Effector memory CD8-positive, alpha-beta T cell (primary cell): ENCODE results near the gene EIF4A3.
"Not testable (repeated sequence)": the region's sequence is repeated elsewhere in the genome, so short reads cannot be mapped to it uniquely, and the experiment has no call there.

Source experiments
- ATAC-seq: fragments of 150-1000 bp; cut with Tn5 transposase; replicated peaks from 2 replicates; pipeline ENCODE4 v1.10.0; 2021; ENCODE audit warnings: mild to moderate bottlenecking, moderate library complexity
- DNase-seq, 3 experiments: peaks; one replicate each; pipeline ENCODE4 v3.0.0; 2021
- H3K27ac Mint-ChIP-seq, 2 donors: one replicate each; pipeline ENCODE4 v1.8.0; 2022; ENCODE audit warnings: mild to moderate bottlenecking in 2 of 2, mixed read lengths in 2 of 2, moderate library complexity in 2 of 2
- H3K27me3 Mint-ChIP-seq, 2 donors: one replicate each; pipeline ENCODE4 v1.8.0; 2022; ENCODE audit warnings: mixed read lengths in 2 of 2
- H3K36me3 Mint-ChIP-seq: one replicate; pipeline ENCODE4 v1.8.0; 2022; ENCODE audit warnings: mild to moderate bottlenecking, moderate library complexity, mixed read lengths; ENCODE audit not compliant: insufficient read depth
- H3K4me1 Mint-ChIP-seq, 2 donors: one replicate each; pipeline ENCODE4 v1.8.0; 2022; ENCODE audit warnings: low read depth in 2 of 2, mixed read lengths in 2 of 2
- H3K4me3 Mint-ChIP-seq, 2 donors: one replicate each; pipeline ENCODE4 v1.8.0; 2022; ENCODE audit warnings: mild to moderate bottlenecking in 2 of 2, mixed read lengths in 2 of 2, moderate library complexity in 2 of 2
- H3K9me3 Mint-ChIP-seq, 2 donors: one replicate each; pipeline ENCODE4 v1.8.0; 2022; ENCODE audit warnings: mixed read lengths in 2 of 2

EIF4A3 gene

GRCh38 chr17:80090164-80090563 is 56.8 kb downstream of the EIF4A3 start:
- H3K27me3 Mint-ChIP-seq = peaks cover 0 to 37% of the 10 kb centered on the region in 2 donors
- H3K36me3 Mint-ChIP-seq, ATAC-seq, H3K4me3 Mint-ChIP-seq, H3K4me1 Mint-ChIP-seq, DNase-seq, H3K9me3 Mint-ChIP-seq, H3K27ac Mint-ChIP-seq: not testable (repeated sequence)

DNA sequence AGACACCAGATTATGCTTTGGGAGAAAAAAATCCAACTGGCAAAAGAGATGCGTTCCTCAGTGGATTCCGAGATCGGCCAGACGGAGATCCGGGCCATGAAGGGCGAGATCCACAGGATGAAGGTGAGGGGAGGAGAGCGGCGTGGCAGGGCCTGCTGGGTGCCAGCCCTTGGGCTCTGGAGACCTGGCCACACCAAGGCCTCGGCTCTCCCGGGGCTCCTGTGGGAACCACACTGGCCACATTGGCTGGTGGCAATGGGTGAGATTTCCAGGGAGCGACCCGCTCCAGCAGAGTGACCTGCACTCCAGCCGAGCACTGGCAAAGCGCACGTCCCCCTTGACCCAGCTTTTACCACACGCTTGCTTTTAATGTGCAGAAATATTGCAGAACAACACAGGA is 57.2 kb downstream of the EIF4A3 start:
- H3K27ac Mint-ChIP-seq = no peak overlapping the region
- H3K36me3 Mint-ChIP-seq = no peaks in the 10 kb centered on the region
- DNase-seq = no peak
- ATAC-seq = no peak
- H3K4me3 Mint-ChIP-seq = no peak overlapping the region
- no peaks in the 10 kb centered on the region for H3K9me3 Mint-ChIP-seq
- peaks cover 0 to 33% of the 10 kb centered on the region in 2 donors for H3K27me3 Mint-ChIP-seq
- no peaks in the 10 kb centered on the region for H3K4me1 Mint-ChIP-seq

DNA sequence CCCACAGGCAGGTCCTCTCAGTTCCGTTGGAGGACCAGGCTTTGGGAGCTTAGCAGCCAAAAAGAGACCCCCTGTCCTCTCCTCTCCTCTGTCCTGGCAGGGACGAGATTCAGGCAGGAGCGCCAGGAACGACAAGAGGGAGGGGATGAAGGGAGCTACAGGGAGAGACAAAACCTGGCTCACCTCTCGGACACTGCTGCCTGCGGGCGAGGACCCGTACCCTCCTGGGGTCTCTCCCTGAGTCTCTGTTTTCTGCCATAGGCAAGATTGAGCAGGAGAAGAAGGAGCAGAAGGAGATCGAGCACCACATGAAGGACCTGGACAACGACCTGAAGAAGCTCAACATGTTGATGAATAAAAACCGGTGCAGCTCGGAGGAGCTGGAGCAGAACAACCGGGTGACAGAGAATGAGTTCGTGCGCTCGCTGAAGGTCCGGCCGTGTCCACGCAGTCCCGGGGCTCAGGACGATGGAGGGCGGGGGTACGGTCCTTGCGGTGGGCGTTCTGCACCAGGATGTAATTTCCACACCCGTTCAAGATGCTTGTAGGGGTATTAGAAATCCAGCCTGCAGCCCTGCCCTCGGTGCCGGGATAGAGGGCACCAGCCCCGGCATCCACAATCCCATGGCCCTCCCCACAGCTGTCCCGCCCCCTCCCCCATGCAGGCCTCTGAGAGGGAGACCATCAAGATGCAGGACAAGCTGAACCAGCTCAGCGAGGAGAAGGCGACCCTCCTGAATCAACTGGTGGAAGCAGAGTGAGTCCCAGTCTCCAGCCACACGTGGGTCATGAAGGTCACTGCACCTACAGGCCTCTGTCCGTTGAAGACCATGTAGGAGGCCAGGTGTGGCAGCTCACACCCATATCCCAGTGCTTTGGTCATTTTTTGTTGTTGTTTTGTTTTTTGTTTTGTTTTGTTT is 59.3 kb downstream of the EIF4A3 start:
- Mint-ChIP-seq H3K27ac (no peak overlapping the region), H3K27me3 (peaks cover 0 to 38% of the 10 kb centered on the region in 2 donors), H3K36me3 (no peaks in the 10 kb centered on the region), H3K4me3 (no peak overlapping the region), H3K9me3 (no peaks in the 10 kb centered on the region), H3K4me1 (peaks cover 3% of the 10 kb centered on the region in 2 donors)
- ATAC-seq (no peak), DNase-seq (no peak)

GRCh38 chr17:80086616-80087015 is 60.3 kb downstream of the EIF4A3 start:
- Mint-ChIP-seq H3K4me3 (no peak overlapping the region), H3K4me1 (peaks cover 4 to 5% of the 10 kb centered on the region in 2 donors), H3K27me3 (peaks cover 0 to 41% of the 10 kb centered on the region in 2 donors), H3K27ac (no peak overlapping the region), H3K9me3 (no peaks in the 10 kb centered on the region), H3K36me3 (no peaks in the 10 kb centered on the region)
- no peak for DNase-seq
- ATAC-seq = no peak

GRCh38 chr17:80086081-80086480 is 60.8 kb downstream of the EIF4A3 start:
- Mint-ChIP-seq H3K27ac (no peak overlapping the region), H3K4me1 (peaks cover 4 to 5% of the 10 kb centered on the region in 2 donors), H3K9me3 (no peaks in the 10 kb centered on the region), H3K27me3 (peaks cover 0 to 41% of the 10 kb centered on the region in 2 donors), H3K36me3 (no peaks in the 10 kb centered on the region), H3K4me3 (no peak overlapping the region)
- DNase-seq (no peak), ATAC-seq (no peak)

DNA sequence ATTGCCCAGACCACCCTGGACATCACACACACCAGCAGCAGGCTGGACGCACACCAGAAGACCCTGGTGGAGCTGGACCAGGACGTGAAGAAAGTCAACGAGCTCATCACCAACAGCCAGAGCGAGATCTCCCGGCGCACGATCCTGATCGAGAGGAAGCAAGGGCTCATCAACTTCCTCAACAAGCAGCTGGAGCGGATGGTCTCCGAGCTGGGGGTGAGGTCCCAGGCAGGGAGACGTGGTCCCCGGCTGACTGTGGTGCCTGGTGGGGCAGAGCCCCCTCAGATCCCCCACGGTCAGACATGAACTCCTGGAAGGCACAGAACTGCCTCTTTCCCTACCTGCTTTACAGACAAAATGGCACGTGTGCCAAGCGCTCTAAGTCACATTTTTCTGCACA is 62.2 kb downstream of the EIF4A3 start:
- DNase-seq (no peak), ATAC-seq (no peak)
- peaks cover 4 to 5% of the 10 kb centered on the region in 2 donors for H3K4me1 Mint-ChIP-seq
- no peaks in the 10 kb centered on the region for H3K36me3 Mint-ChIP-seq
- no peaks in the 10 kb centered on the region for H3K9me3 Mint-ChIP-seq
- peaks cover 0 to 47% of the 10 kb centered on the region in 2 donors for H3K27me3 Mint-ChIP-seq
- H3K4me3 Mint-ChIP-seq = no peak overlapping the region
- no peak overlapping the region for H3K27ac Mint-ChIP-seq
